GM12875 (cell line): ENCODE data around the gene RRM1.
"Not testable (repeated sequence)": the region's sequence is repeated elsewhere in the genome, so short reads cannot be mapped to it uniquely, and the experiment has no call there.

Experiments
- H3K4me3 ChIP-seq: one replicate; pipeline ENCODE4 v1.5.1; 2011; ENCODE audit warnings: low read depth, low read length, control low read depth
- TF ChIP-seq, protein P1 (sequence below): IDR thresholded peaks from 2 replicates; pipeline ENCODE4 v1.5.1; 2011; ENCODE audit warnings: low read depth, mild to moderate bottlenecking, control low read depth, inconsistent platforms, low read length, moderate library complexity, borderline replicate concordance; ENCODE audit not compliant: insufficient read depth

RRM1 gene

DNA sequence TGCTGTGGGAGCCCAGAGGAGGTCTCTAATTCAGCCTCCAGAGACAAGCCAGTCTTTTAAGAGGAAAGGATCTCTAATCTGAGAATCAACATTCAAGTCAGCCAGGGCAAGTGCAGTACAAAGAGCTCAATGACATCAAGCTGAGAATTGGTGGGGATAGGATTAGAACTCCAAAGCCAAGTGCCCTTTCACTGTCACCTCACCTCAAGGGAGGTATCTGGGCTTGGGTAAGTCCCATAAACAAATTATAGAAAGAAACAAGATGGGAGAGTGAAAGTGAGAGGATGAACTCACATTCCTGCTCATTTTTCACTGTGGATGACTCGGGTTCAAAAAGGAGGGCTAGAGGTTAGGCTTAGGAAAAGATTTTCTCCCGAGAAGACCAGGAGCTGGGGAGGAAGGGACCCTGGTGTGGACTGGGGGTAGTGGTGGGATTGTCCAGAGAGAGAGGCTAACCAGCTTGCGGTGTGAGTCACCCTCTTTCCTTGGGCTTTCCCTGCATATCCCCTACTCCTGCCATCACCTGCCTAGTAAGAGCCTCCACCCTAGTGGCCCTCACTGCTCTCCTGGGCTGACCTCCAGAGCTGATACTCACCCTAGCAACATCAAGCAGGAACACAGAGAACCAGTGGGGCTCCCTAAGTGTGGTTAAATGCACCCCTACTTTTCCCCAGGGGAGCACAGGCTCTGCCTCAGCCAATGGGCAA is 70.4 kb downstream of the RRM1 start:
- no peak overlapping the region for H3K4me3 ChIP-seq
- TF ChIP-seq, protein P1, sequence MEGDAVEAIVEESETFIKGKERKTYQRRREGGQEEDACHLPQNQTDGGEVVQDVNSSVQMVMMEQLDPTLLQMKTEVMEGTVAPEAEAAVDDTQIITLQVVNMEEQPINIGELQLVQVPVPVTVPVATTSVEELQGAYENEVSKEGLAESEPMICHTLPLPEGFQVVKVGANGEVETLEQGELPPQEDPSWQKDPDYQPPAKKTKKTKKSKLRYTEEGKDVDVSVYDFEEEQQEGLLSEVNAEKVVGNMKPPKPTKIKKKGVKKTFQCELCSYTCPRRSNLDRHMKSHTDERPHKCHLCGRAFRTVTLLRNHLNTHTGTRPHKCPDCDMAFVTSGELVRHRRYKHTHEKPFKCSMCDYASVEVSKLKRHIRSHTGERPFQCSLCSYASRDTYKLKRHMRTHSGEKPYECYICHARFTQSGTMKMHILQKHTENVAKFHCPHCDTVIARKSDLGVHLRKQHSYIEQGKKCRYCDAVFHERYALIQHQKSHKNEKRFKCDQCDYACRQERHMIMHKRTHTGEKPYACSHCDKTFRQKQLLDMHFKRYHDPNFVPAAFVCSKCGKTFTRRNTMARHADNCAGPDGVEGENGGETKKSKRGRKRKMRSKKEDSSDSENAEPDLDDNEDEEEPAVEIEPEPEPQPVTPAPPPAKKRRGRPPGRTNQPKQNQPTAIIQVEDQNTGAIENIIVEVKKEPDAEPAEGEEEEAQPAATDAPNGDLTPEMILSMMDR, result no peak

DNA sequence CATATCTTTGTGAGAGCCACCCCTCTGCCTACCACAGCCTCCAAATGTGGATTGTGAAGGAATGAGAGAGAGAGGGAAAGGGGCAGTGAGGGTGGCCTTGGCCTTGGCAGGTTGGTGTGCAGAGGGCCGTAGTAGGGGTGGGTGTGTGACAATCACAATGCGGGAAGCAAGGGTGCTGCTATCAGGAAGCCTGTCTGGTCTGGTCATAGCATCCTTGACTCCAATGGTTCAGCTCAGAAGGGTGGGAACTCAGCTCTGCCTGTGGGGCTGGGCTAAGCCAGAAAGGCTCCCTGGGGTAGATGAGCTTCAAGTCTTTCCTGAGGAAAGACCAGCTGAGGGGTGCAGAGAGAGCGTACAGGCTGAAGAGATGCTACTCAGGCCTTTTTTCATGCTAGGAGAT is 72.7 kb downstream of the RRM1 start:
- H3K4me3 ChIP-seq, result no peak overlapping the region
- TF ChIP-seq, protein P1, result no peak

DNA sequence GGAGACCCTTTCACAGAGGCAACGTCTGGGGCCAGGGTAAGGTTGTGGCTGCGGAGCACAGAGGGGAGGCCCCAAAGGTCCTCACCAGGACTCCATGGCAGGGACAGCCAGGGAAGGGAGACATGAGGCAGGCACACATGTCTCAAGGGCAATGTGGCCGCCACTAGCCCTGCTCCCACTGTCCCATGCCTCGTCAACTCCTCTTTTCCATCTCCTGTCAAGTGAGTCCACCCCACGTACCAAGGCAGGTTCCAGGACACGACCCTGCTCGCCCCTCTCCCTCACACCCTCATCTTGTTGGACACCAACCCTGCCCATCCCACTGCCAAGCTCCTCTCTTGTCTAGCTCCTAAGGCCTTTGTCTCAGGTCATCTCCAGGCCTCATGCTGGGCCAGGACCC is 73.2 kb downstream of the RRM1 start:
- TF ChIP-seq, protein P1, result no peak

DNA sequence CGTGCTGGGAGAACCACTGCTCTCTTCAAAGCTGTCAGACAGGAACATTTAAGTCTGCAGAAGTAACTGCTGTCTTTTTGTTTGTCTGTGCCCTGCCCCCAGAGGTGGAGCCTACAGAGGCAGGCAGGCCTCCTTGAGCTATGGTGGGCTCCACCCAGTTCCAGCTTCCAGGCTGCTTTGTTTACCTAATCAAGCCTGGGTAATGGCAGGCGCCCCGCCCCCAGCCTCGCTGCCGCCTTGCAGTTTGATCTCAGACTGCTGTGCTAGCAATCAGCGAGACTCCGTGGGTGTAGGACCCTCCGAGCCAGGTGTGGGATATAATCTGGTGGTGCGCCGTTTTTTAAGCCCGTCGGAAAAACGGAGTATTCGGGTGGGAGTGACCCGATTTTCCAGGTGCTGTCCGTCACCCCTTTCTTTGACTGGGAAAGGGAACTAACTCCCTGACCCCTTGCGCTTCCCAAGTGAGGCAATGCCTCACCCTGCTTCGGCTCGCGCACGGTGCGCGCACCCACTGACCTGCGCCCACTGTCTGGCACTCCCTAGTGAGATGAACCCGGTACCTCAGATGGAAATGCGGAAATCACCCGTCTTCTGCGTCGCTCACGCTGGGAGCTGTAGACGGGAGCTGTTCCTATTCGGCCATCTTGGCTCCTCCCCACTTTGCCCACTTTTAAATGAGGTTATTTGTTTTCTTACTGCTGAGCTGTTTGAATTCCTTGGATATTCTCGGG is 81.2 kb downstream of the RRM1 start:
- H3K4me3 ChIP-seq, result not testable (repeated sequence)

More for the DNA sequence above, 73.2 kb downstream of the RRM1 start:
- no peak overlapping the region for H3K4me3 ChIP-seq

DNA sequence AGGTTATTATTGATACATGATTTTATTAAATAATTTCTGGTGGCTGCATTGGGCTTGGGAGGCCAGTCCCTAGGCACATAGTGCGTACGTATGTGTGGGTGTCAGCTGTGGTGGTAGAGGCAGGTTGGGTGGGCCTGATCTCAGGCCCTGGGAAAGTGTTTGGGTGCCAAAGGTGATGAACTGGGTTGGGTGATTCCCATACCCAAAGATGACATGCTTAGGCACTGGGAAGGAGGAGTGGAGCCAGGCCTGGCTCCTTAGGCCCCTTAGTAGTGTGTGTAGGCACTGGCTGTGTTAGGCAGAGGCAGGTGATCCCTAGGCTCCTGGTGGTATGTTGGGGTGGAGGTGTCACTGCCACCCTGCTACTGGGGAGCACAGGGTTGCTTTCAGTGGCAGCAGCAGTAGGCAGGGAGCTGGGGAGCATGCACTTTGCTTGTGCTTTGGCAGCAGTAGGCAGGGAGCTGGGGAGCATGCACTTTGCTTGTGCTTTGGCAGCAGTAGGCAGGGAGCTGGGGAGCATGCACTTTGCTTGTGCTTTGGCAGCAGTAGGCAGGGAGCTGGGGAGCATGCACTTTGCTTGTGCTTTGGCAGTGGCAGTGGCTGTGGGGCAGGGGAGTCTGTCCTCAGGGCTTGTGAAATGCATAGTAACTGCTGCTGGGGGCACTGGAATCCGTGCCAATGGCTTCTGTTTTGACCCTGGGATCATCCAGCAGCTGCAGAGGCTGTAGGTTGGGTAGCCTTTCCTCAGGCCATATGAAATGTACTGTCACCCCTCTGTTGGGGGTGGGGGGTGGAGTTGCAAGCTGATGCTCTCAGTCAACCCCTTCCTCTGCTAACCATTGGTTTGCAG is 84.4 kb downstream of the RRM1 start:
- no peak overlapping the region for H3K4me3 ChIP-seq
- TF ChIP-seq, protein P1, result no peak

DNA sequence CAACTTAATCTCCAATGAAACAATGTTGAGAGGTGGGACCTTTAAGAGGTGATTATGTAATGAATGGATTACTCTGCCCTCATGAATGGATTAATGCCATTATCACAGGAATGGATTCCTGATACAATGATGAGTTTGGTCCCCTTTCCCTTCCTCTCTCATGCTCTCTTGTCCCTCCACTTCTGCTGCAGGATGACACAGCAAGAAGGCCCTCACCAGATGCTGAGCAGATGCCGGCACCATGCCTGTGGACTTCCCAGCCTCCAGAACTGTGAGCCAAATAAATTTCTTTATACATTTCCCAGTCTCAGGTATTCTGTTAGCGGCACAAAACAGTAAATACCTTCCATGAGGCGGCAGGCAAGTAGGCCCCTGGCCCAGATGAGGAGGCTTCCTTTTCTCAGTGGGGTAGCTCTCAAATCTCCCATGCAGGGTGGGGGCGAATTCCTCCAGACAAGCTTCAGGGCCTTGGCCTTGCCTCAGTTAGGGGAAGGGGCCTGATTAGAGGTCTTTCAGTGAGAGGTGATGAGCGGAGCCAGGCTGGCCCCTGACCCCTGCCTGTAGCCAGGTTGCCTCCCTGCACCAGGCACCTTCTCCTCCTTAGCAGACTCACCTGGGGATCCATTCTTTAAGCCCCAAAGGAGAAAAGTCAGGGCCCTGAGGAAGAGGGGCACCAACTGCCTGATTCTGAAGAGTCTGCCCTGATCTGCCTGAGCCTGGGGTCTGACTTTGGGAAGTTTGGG is 86.0 kb downstream of the RRM1 start:
- TF ChIP-seq, protein P1, result no peak
- no peak overlapping the region for H3K4me3 ChIP-seq
